Right lobe of liver (tissue), 6 donors: Measurements from ENCODE around the gene OR7D2. TPM values are rescaled to one million over a fixed set of nuclear protein-coding genes. Genes with fewer than 3 reads are reported as not detected.
"Not testable (repeated sequence)": the region's sequence is repeated elsewhere in the genome, so short reads cannot be mapped to it uniquely, and the experiment has no call there.

Experiments used
- ATAC-seq, 4 donors: fragments of 200-7000 bp; cut with Tn5 transposase; one replicate each; pipeline ENCODE4 v1.9.1; 2020; ENCODE audit warnings: mild to moderate bottlenecking in 4 of 4, moderate library complexity in 4 of 4
- DNase-seq, 3 donors: peaks; one replicate each; pipeline ENCODE4 v3.0.0-alpha.2; 2020
- H3K27ac ChIP-seq, 3 donors: fragments of 200-600 bp; one replicate each; pipeline ENCODE4 v1.8.0; 2022
- H3K27me3 ChIP-seq, 2 donors: fragments of 200-600 bp; one replicate each; pipeline ENCODE4 v1.8.0; 2022
- H3K36me3 ChIP-seq, 4 donors: fragments of 200-600 bp; sonication (generic) in 1 of 4; one replicate each; pipeline versions ENCODE4 v1.5.1 to v1.8.0; 2017 to 2022; ENCODE audit warnings: control low read depth in 1 of 4
- H3K4me1 ChIP-seq, 4 donors: fragments of 200-600 bp; sonication (generic) in 1 of 4; one replicate each; pipeline versions ENCODE4 v1.5.1 to v1.8.0; 2017 to 2022; ENCODE audit warnings: control low read depth in 1 of 4
- H3K4me3 ChIP-seq, 3 donors: fragments of 200-600 bp; one replicate each; pipeline ENCODE4 v1.8.0; 2022
- H3K9me3 ChIP-seq, 4 donors: fragments of 200-600 bp; sonication (generic) in 1 of 4; one replicate each; pipeline versions ENCODE4 v1.5.1 to v1.8.0; 2017 to 2022; ENCODE audit warnings: control low read depth in 1 of 4
- CTCF ChIP-seq, 4 donors: fragments of 200-600 bp in 3 of 4; fragments of 450-650 bp in 1 of 4; IDR thresholded peaks; one replicate each; pipeline versions ENCODE4 v1.5.1 to v1.8.0; 2016 to 2022; ENCODE audit warnings: antibody characterized with exemption in 4 of 4, mild to moderate bottlenecking in 2 of 4
- POLR2A ChIP-seq: fragments of 450-650 bp; IDR thresholded peaks from one replicate; pipeline ENCODE4 v1.6.1; 2017; ENCODE audit warnings: antibody characterized with exemption, mild to moderate bottlenecking
- WGBS: methylation state at CpG from one replicate; pipeline ENCODE4 v1.1.6; 2018; ENCODE audit warnings: low coverage, low lambda C conversion rate; ENCODE audit not compliant: insufficient coverage; ENCODE audit errors: missing lambda C conversion rate; 5-methylcytosine and 5-hydroxymethylcytosine counted together
- intact Hi-C, 2 donors: fragments of 100-400 bp; cut with DNase I; formaldehyde crosslinking; loops; one replicate each; pipeline versions ENCODE4 v1.11.2 to v1.14.1; 2022
- total RNA-seq, 6 experiments: library from RNA; depleted of rRNA in 2 of 6; stranded (reverse); fragments of >200 nt in 2 of 6; fragmentation: NEBNext Ultra II Directional in 3 of 6; extraction: Animal tissue kit (Norgen Biotek cat#: 25700) in 3 of 6; gene quantifications; one replicate each; pipeline versions ENCODE4 v1.1.0 to v1.2.4, GENCODE V29; 2016 to 2023
- donor health status: DM: no; HTN: yes; CAD: no.
- donor health status: DM: no; HTN: no; CAD: no.
- donor health status: DM: no; HTN: no; CAD: no.
- donor health status: DM: no; HTN: yes; CAD: no.
- donor health status: DM: no; HTN: yes; CAD: no.

OR7D2 gene
- total RNA-seq, 6 experiments from 2014 or later = 0.09 TPM; not detected in 5

DNA sequence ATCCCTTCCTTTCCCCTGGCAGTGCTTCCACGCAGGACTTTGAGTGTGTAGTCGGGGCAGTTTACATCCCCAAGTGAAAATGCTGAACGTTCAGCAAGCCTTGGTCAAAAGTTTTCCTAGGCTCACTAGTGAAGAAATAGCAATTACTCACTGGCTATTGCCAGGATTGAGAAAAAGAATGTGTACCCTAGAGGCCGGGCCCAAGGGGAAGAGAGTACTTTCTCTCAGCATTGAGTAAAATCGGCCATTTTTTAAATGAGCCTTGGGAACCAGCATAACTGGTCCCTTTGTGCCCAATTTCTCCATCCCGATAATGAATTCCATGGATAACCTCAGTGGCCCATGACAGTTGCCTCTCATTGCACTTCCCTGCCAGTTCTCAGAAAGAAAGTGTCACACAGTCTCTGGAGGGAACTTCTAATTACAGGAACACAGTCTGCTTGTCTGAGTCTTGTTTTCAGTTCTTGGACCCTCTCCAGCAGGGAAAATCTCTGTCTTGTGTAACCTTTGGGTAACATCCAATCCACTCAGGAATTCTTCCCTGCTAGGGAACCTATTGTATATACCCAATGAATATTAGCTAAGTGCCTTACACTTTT is 7.3 kb upstream of the OR7D2 start:
- ATAC-seq (no peak), DNase-seq (no peak)
- Histone ChIP-seq H3K4me3 (no peak overlapping the region), H3K27ac (no peak overlapping the region), H3K4me1 (no peaks in the 10 kb centered on the region), H3K27me3 (no peaks in the 10 kb centered on the region), H3K36me3 (no peaks in the 10 kb centered on the region), H3K9me3 (no peaks in the 10 kb centered on the region)
- WGBS = 78% methylated on average over 4 of the region's 6 CpGs
- intact Hi-C loops = no loop called here
- TF ChIP-seq CTCF (IDR thresholded peaks at IDR 0.05) = no peak
- TF ChIP-seq POLR2A = no peak

GRCh38 chr19:9175326-9175725 is 3.5 kb upstream of the OR7D2 start:
- Histone ChIP-seq H3K27ac (no peak overlapping the region), H3K9me3 (no peaks in the 10 kb centered on the region), H3K4me3 (no peak overlapping the region), H3K27me3 (no peaks in the 10 kb centered on the region), H3K36me3 (no peaks in the 10 kb centered on the region), H3K4me1 (no peaks in the 10 kb centered on the region)
- no peak for ATAC-seq
- DNase-seq = no peak
- 76% methylated on average over 5 of the region's 5 CpGs for WGBS
- intact Hi-C loops = no loop called here
- TF ChIP-seq CTCF (IDR thresholded peaks at IDR 0.05) = no peak

DNA sequence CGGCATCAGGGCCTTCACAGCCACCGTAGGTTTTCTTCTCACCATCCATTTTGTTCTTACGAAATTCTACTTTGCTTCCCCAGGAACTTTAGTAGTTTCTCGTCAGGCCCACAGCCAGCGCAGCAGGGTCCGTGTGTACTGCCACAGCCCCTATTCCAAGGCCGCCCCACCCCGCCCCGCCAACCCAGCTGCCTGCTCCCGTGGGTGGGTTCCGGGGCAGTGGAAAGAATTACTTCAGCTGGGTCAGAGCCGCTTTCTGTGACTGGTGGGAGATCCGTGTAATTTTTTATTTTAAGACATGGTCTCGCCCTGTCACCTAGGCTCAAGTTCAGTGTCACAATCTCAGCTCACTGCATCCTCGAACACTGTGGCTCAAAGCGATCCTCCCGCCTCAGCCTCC is 4.2 kb downstream of the OR7D2 start:
- TF ChIP-seq POLR2A (no peak), CTCF (IDR thresholded peaks at IDR 0.05) (no peak)
- no peaks in the 10 kb centered on the region for H3K27me3 ChIP-seq
- ATAC-seq = no peak
- no peak overlapping the region for H3K4me3 ChIP-seq
- DNase-seq = no peak
- H3K4me1 ChIP-seq = no peaks in the 10 kb centered on the region
- H3K9me3 ChIP-seq = no peaks in the 10 kb centered on the region
- no peak overlapping the region for H3K27ac ChIP-seq
- 88% methylated on average over 12 of the region's 17 CpGs for WGBS
- H3K36me3 ChIP-seq = no peaks in the 10 kb centered on the region
- intact Hi-C loops = no loop called here

DNA sequence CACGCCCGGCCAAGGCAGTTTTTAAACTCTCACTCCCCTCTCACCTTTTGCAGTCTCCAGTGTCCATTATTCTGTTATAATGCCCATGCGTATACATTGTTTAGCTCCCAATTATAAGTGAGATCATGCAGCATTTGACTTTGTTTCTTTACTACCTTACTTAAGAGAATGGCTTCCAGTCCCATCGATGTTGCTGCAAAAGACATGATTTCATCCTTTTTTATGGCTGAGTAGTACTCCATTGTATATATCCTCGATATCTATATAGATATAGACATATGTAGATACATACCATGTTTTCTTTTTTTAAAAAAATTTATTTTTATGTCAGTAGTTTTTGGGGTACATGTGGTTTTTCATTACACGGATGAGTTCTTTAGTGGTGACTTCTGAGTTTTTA is 8.4 kb downstream of the OR7D2 start:
- H3K36me3 ChIP-seq = no peaks in the 10 kb centered on the region
- H3K27ac ChIP-seq = no peak overlapping the region
- TF ChIP-seq POLR2A = no peak
- TF ChIP-seq CTCF (IDR thresholded peaks at IDR 0.05) = no peak
- ATAC-seq = no peak
- no peaks in the 10 kb centered on the region for H3K9me3 ChIP-seq
- no peaks in the 10 kb centered on the region for H3K27me3 ChIP-seq
- no peak for DNase-seq
- H3K4me1 ChIP-seq = no peaks in the 10 kb centered on the region
- WGBS = 76% methylated on average over 5 of the region's 6 CpGs
- intact Hi-C loops = no loop called here
- H3K4me3 ChIP-seq = no peak overlapping the region

- DNase-seq (no peak), ATAC-seq (no peak)
- intact Hi-C loops = no loop called here
- Histone ChIP-seq H3K27me3 (no peaks in the 10 kb centered on the region), H3K4me1 (no peaks in the 10 kb centered on the region), H3K36me3 (no peaks in the 10 kb centered on the region), H3K9me3 (no peaks in the 10 kb centered on the region), H3K4me3 (no peak overlapping the region), H3K27ac (no peak overlapping the region)
- 67% methylated on average over 7 of the region's 7 CpGs for WGBS
- TF ChIP-seq CTCF (IDR thresholded peaks at IDR 0.05) (no peak), POLR2A (no peak)
Observed at GRCh38 chr19:9189535-9189934, 10.8 kb downstream of the OR7D2 start.

- H3K36me3 ChIP-seq, ATAC-seq, H3K9me3 ChIP-seq, H3K27me3 ChIP-seq, H3K4me1 ChIP-seq, H3K27ac ChIP-seq, intact Hi-C loops, DNase-seq, H3K4me3 ChIP-seq: not testable (repeated sequence)
- WGBS = no CpG with 5 or more reads among the region's 2 CpGs
Observed at GRCh38 chr19:9198044-9198443, 19.3 kb downstream of the OR7D2 start.
